ENCODE data around the gene PRIMA1. TPM values are rescaled to one million over a fixed set of nuclear protein-coding genes. Genes with fewer than 3 reads are reported as not detected.

PRIMA1 gene
- total RNA-seq, 1 experiment from 2014 or later = 2.3 TPM

DNA sequence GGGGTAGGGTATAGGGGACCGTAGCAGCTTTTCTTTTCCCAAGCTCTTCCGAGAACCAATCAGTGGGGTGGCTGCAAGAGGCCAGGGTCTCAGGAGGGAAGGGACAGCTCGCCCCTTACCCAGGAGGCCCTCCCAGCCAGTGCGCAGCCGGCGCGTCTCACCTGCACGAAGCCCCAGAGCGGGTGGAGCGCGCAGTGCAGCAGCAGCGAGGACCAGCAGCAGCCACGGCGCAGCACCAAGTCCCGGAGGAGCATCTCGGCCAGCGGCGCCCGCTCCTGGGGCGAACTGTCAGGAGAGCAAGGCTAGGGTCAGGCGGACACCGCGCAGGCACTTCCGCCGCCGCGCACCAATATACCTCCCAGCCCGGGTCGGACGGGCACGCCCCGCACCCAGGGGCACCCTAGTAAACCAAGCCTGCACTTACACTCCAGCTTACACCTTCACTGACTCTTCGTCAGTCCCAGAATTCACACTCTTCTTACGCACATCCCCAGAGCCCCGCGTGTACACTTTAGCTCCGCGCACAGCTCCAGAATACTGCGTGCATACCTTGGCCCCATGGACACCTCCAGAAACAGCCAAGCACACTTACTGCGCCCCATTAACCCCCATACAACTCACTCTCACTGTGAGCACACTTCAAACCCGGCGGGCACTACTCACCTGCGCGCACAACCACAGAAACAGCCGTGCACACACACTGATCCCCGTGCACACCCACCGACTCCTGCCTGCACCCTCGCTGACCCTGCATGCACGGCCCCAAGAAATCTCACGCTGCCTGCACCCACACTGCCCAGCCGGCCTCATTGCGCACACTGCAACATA lies 606 bp downstream of the PRIMA1 start:
- WGBS (ENCODE audit: extremely low coverage, insufficient read length, low lambda C conversion rate) = no CpG with 5 or more reads among the region's 52 CpGs

More for the DNA sequence above, 606 bp downstream of the PRIMA1 start:
- Histone ChIP-seq H3T11ph (ENCODE audit: low read length) (no peak overlapping the region), H3K4me1 (ENCODE audit: insufficient read depth, low read length) (peaks cover 3% of the 10 kb centered on the region; the same call in 1 of the 2 replicates), H2BK120ac (ENCODE audit: low read depth, low read length, poor library complexity, severe bottlenecking) (no peak overlapping the region), H2BK12ac (ENCODE audit: insufficient read length, low read depth, low read length) (no peak overlapping the region), H3K23ac (ENCODE audit: insufficient read length, low read depth, low read length) (no peak overlapping the region), H4K20me1 (ENCODE audit: control insufficient read depth, insufficient read depth, insufficient read length) (no peaks in the 10 kb centered on the region), H3K27me3 (ENCODE audit: insufficient read depth, low read length) (peaks cover 8% of the 10 kb centered on the region), H2AFZ (ENCODE audit: low read length) (no peak overlapping the region), H3K79me2 (ENCODE audit: insufficient read depth, low read length) (no peaks in the 10 kb centered on the region), H2BK20ac (ENCODE audit: low read depth, low read length, poor library complexity, severe bottlenecking) (no peak overlapping the region), H4K8ac (replicated peaks; ENCODE audit: insufficient read length, low read depth, low read length) (no peak overlapping the region), H4K5ac (ENCODE audit: insufficient read length, low read depth, low read length) (no peak overlapping the region), H2BK15ac (ENCODE audit: low read depth, low read length) (no peak overlapping the region), H2BK5ac (ENCODE audit: insufficient read length, low read length) (no peak overlapping the region), H3K9ac (ENCODE audit: extremely low read depth, insufficient read length, low read length) (no peak overlapping the region), H3K27ac (ENCODE audit: insufficient read length, low read depth, low read length) (no peak overlapping the region), H3K18ac (ENCODE audit: insufficient read length, low read depth, low read length) (no peak overlapping the region), H3K14ac (ENCODE audit: insufficient read depth, low read length) (peak overlapping the region; percentile 6; the same call in 1 of the 2 replicates), H2AK5ac (ENCODE audit: insufficient read length, low read length) (no peak overlapping the region), H3K79me1 (ENCODE audit: insufficient read depth, low read depth, low read length, poor library complexity, severe bottlenecking) (no peaks in the 10 kb centered on the region), H4K91ac (ENCODE audit: insufficient read length, low read depth, low read length) (no peak overlapping the region), H3K56ac (ENCODE audit: insufficient read length, low read depth, low read length) (no peak overlapping the region), H3K4me2 (ENCODE audit: insufficient read depth, insufficient read length, low read length) (peak overlapping the region; percentile 61), H3K23me2 (ENCODE audit: insufficient read length, low read depth, low read length, poor library complexity, severe bottlenecking) (peaks cover 9% of the 10 kb centered on the region), H3K9me3 (ENCODE audit: control insufficient read depth, low read depth, low read length) (no peaks in the 10 kb centered on the region), H3K4ac (ENCODE audit: low read depth, low read length) (no peak overlapping the region)
- Mint-ChIP-seq H3K27ac (no peak overlapping the region), H3K36me3 (ENCODE audit: insufficient read depth in 1 of 3, low read depth in 3 of 3) (no peaks in the 10 kb centered on the region; a peak in 1 of 7 replicates), H3K27me3 (ENCODE audit: low read depth) (peaks cover 56% of the 10 kb centered on the region), H3K9me3 (peaks cover 0 to 10% of the 10 kb centered on the region in 2 experiments; a peak in 4 of 5 replicates), H3K4me3 (peak overlapping the region; percentile 70 to 97), H3K4me1 (peaks cover 21 to 24% of the 10 kb centered on the region in 2 experiments)
- TF ChIP-seq, protein P1, sequence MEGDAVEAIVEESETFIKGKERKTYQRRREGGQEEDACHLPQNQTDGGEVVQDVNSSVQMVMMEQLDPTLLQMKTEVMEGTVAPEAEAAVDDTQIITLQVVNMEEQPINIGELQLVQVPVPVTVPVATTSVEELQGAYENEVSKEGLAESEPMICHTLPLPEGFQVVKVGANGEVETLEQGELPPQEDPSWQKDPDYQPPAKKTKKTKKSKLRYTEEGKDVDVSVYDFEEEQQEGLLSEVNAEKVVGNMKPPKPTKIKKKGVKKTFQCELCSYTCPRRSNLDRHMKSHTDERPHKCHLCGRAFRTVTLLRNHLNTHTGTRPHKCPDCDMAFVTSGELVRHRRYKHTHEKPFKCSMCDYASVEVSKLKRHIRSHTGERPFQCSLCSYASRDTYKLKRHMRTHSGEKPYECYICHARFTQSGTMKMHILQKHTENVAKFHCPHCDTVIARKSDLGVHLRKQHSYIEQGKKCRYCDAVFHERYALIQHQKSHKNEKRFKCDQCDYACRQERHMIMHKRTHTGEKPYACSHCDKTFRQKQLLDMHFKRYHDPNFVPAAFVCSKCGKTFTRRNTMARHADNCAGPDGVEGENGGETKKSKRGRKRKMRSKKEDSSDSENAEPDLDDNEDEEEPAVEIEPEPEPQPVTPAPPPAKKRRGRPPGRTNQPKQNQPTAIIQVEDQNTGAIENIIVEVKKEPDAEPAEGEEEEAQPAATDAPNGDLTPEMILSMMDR (conservative IDR thresholded peaks at IDR 0.05) = no peak
- peak; percentile 78 for DNase-seq

Measured in H9 (cell line).